UCSD-AML1 (cell line): Measurements from ENCODE around the gene TBX4.

ENCODE experiments used
- DNase-seq: peaks from one replicate; lab custom pipeline; 2025; ENCODE audit not compliant: unreplicated experiment; lab: John Stamatoyannopoulos, UW

Gene TBX4

GRCh38 chr17:61412860-61413660 lies 39.2 kb upstream of the TBX4 start:
- no peak for DNase-seq

GRCh38 chr17:61413661-61414126 lies 38.5 kb upstream of the TBX4 start:
- no peak for DNase-seq

- no peak for DNase-seq
Observed at GRCh38 chr17:61414141-61414935, 37.9 kb upstream of the TBX4 start.

- DNase-seq = no peak
Observed at GRCh38 chr17:61414936-61415251, 37.3 kb upstream of the TBX4 start.

- no peak for DNase-seq
Observed at GRCh38 chr17:61415374-61416210, 36.6 kb upstream of the TBX4 start.

- no peak for DNase-seq
Observed at GRCh38 chr17:61416211-61416539, 36.0 kb upstream of the TBX4 start.

- DNase-seq = peak; percentile 79
Observed at GRCh38 chr17:61416540-61417363, 35.5 kb upstream of the TBX4 start.

- no peak for DNase-seq
Observed at GRCh38 chr17:61418449-61418848, 33.8 kb upstream of the TBX4 start.

GRCh38 chr17:61419496-61420046 lies 32.7 kb upstream of the TBX4 start:
- no peak for DNase-seq

GRCh38 chr17:61420052-61420451 lies 32.2 kb upstream of the TBX4 start:
- no peak for DNase-seq

GRCh38 chr17:61420745-61421398 lies 31.4 kb upstream of the TBX4 start:
- no peak for DNase-seq

- DNase-seq = no peak
Observed at GRCh38 chr17:61421460-61421859, 30.8 kb upstream of the TBX4 start.

- no peak for DNase-seq
Observed at GRCh38 chr17:61422116-61422799, 30.0 kb upstream of the TBX4 start.

- no peak for DNase-seq
Observed at GRCh38 chr17:61422869-61423268, 29.4 kb upstream of the TBX4 start.

GRCh38 chr17:61423967-61424649 lies 28.1 kb upstream of the TBX4 start:
- no peak for DNase-seq

- DNase-seq = peak; percentile 37
Observed at GRCh38 chr17:61425682-61426481, 26.3 kb upstream of the TBX4 start.

- DNase-seq = no peak
Observed at GRCh38 chr17:61426482-61427304, 25.5 kb upstream of the TBX4 start.
